ENCODE data around the gene FUT9. TPM values are rescaled to one million over a fixed set of nuclear protein-coding genes. Genes with fewer than 3 reads are reported as not detected.

The FUT9 gene
- total RNA-seq, 2 experiments from 2014 or later = not detected

DNA sequence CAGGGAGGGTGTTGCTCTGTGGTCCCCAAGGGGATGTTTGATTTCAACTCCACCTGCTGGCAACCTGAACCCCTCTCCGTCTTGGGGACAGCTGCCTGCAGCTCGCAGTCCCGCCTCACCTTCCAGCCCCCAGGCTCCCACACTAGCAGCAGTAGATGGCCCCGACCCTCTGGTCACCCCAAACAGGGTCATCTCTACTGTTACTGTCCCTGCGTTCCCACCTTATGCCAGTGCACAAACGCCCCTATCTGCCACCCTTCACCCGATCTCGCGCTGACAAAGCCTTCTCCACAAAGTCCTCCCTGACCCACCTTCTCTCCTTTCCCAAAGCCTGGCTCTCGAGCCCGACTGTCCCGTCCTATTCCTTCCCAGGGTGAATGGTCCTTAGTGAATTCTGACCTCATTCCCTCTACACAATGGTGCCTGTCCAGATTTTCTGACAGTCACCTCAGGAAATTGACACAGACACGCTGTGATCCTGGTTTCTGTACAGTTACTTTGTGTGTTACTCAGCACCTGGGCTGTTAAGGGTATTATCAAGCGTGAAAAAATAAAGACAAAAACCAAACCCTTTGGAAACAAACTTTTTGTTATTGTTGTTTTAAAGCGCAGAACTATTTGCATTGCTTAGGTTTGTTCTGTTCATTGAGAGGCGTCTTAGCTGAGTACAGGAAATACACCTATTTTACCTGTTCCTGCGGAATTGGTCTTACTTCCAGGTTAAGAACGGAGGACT is 728 bp downstream of the FUT9 start:
- no peaks in the 10 kb centered on the region for H3K9me3 Mint-ChIP-seq
- no peak for ATAC-seq (ENCODE audit: low read depth)
- peaks cover 31% of the 10 kb centered on the region for H3K27me3 Mint-ChIP-seq
- DNase-seq = no peak
- no peaks in the 10 kb centered on the region for H3K36me3 Mint-ChIP-seq
- no peak overlapping the region for H3K4me3 Mint-ChIP-seq
- H3K4me1 Mint-ChIP-seq = peaks cover 3% of the 10 kb centered on the region
- POLR2A ChIA-PET = no interaction called here
- H3K27ac Mint-ChIP-seq = no peak overlapping the region

DNA sequence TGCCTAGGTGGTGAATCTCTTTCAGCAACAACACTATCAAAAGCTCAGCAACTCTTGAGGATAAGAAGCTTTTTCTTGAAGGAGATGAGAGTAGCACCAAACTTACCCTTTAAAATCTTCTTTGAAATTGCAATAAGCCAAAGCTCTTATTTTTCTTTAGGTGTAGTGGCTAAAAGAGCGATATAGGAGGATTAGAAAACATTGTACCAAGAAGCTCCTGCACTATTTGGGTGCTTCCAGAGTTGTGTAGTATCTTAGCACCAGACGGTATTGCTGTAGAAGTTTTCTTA is 1.2 kb downstream of the FUT9 start:
- Mint-ChIP-seq H3K27ac (no peak overlapping the region), H3K36me3 (no peaks in the 10 kb centered on the region), H3K4me1 (peaks cover 3% of the 10 kb centered on the region), H3K4me3 (no peak overlapping the region), H3K27me3 (peaks cover 31% of the 10 kb centered on the region), H3K9me3 (no peaks in the 10 kb centered on the region)
- ATAC-seq (ENCODE audit: low read depth) (no peak), DNase-seq (no peak)
- POLR2A ChIA-PET = no interaction called here

DNA sequence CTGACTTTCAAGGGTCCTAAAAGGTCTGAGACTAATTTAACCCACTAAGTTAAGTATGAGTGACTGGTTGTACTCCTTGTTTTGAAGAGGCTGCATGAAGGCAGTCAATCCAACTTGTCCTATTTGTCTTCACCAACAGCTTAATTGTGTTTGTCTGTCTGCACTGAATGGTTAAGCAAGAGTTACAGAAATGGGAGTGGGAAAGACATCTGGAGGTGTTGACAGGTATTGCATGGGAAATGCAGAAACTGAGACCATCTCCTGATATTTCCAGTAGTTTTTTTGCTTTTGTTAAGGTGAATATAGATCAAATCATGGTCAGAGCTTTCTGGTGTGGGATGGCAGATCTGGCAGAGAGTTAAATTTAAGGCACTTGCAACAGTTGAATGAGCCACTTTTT is 6.5 kb downstream of the FUT9 start:
- POLR2A ChIA-PET = no interaction called here
- no peaks in the 10 kb centered on the region for H3K9me3 Mint-ChIP-seq
- H3K27me3 Mint-ChIP-seq = peaks cover 2% of the 10 kb centered on the region
- ATAC-seq (ENCODE audit: low read depth) (no peak), DNase-seq (no peak)
- H3K36me3 Mint-ChIP-seq = no peaks in the 10 kb centered on the region
- H3K27ac Mint-ChIP-seq = no peak overlapping the region
- no peak overlapping the region for H3K4me3 Mint-ChIP-seq
- H3K4me1 Mint-ChIP-seq = no peaks in the 10 kb centered on the region

DNA sequence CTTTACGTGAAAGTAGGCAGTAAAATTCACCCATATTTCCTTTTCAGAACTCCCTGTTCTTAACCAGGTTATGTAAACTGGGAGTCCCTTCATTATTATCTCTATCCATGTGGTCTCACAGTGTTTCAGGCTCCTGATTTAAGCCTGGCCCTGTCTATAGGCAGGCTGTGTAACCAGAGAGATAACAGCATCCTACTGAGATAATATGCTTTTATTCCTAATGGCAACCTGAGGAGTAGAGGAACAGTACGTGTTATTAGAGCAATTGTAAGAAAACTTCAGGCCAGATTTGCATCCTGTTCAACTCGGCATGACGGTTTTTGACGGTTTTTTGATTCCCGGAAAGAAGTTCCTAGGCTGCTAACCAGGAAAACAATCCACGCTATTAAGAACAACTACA is 16.9 kb downstream of the FUT9 start:
- H3K4me3 Mint-ChIP-seq = no peak overlapping the region

DNA sequence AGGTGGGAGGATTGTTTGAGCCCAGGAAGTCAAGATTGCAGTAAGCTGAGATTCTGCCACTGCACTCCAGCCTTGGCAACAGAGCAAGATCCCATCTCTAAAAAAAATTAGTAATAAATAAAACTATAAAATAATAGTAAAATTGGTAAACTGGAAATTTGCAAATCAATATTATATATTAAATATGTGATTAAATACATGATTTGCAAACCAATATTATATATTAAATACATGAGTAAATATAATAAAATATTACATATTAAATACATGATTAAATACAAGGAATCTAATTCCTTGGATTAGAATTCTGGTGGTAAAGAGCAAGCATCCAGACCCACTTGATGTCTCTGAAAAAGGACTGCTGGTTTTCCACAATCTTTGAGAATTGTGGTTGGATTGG is 35.8 kb downstream of the FUT9 start:
- Mint-ChIP-seq H3K4me3 (no peak overlapping the region), H3K9me3 (no peaks in the 10 kb centered on the region), H3K27ac (no peak overlapping the region), H3K4me1 (no peaks in the 10 kb centered on the region), H3K27me3 (no peaks in the 10 kb centered on the region), H3K36me3 (no peaks in the 10 kb centered on the region)
- POLR2A ChIA-PET = no interaction called here
- DNase-seq (no peak), ATAC-seq (ENCODE audit: low read depth) (no peak)

More for the DNA sequence above, 16.9 kb downstream of the FUT9 start:
- Mint-ChIP-seq H3K27me3 (no peaks in the 10 kb centered on the region), H3K27ac (no peak overlapping the region), H3K36me3 (no peaks in the 10 kb centered on the region), H3K9me3 (no peaks in the 10 kb centered on the region), H3K4me1 (no peaks in the 10 kb centered on the region)
- POLR2A ChIA-PET = no interaction called here
- ATAC-seq (ENCODE audit: low read depth) (no peak), DNase-seq (no peak)

DNA sequence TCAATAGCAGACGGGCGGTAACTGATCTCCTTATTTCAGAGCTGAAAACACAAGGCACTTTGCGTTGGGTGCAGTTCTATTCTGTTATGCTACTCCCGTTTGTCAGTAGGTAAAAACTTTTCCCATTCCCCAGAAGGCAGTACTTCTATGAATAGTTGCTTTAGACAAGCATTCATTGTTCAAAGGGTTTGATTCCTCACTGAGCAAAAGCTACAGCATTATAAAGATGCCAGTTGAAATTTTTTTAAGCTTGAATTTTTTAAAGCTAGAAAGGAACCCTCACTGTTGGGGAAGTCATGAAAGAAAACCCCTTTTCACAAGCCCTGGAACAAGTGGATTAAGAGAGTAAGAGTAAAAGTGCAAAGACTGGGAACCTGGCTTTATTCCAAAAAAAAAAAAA is 42.3 kb downstream of the FUT9 start:
- H3K4me1 Mint-ChIP-seq = no peaks in the 10 kb centered on the region

DNA sequence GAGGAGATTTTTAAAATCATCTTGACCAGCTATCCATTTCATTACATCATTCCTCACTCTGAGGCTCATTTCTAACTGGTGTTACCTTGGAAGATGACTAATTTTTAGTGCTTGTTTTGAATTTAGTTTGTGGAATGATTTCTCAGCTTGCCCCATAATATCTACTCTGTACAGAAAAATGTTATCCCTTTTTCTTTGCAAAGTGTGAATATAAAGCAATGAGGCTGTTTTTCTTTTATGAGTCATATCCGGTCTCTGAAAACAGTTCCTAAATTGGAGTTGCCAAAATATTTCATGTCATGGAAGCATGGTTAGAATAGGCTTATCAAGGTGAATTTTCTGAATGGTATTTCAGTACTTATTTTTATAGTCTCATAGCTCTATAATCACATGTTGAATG is 43.8 kb downstream of the FUT9 start:
- no peaks in the 10 kb centered on the region for H3K4me1 Mint-ChIP-seq
- POLR2A ChIA-PET = no interaction called here
- no peaks in the 10 kb centered on the region for H3K36me3 Mint-ChIP-seq
- H3K27ac Mint-ChIP-seq = no peak overlapping the region
- DNase-seq (no peak), ATAC-seq (ENCODE audit: low read depth) (no peak)
- no peak overlapping the region for H3K4me3 Mint-ChIP-seq
- H3K27me3 Mint-ChIP-seq = no peaks in the 10 kb centered on the region
- no peaks in the 10 kb centered on the region for H3K9me3 Mint-ChIP-seq

More for the DNA sequence above, 42.3 kb downstream of the FUT9 start:
- ATAC-seq (ENCODE audit: low read depth) = no peak
- no peak for DNase-seq
- Mint-ChIP-seq H3K27ac (no peak overlapping the region), H3K27me3 (no peaks in the 10 kb centered on the region), H3K9me3 (no peaks in the 10 kb centered on the region), H3K36me3 (no peaks in the 10 kb centered on the region), H3K4me3 (no peak overlapping the region)
- POLR2A ChIA-PET = no interaction called here

DNA sequence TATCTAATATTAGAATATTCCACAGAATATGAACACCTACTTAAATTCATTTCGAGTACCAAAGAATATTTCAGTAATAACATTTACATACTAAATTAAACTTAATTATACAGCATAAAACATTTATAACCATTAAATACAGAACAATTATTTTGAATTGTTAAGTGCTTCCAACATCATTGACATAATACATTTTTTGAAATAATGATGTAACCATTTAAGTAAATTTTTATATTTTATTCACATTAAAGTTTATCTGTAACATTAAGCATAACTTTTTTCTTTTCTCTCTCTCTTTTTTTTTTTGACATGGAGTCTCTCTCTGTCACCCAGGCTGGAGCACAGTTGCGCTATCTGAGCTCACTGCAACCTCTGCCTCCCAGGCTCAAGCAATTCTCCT is 44.5 kb downstream of the FUT9 start:
- POLR2A ChIA-PET = no interaction called here
- no peaks in the 10 kb centered on the region for H3K36me3 Mint-ChIP-seq
- no peaks in the 10 kb centered on the region for H3K27me3 Mint-ChIP-seq
- no peaks in the 10 kb centered on the region for H3K4me1 Mint-ChIP-seq
- H3K27ac Mint-ChIP-seq = no peak overlapping the region
- no peak overlapping the region for H3K4me3 Mint-ChIP-seq
- DNase-seq (no peak), ATAC-seq (ENCODE audit: low read depth) (no peak)
- no peaks in the 10 kb centered on the region for H3K9me3 Mint-ChIP-seq

DNA sequence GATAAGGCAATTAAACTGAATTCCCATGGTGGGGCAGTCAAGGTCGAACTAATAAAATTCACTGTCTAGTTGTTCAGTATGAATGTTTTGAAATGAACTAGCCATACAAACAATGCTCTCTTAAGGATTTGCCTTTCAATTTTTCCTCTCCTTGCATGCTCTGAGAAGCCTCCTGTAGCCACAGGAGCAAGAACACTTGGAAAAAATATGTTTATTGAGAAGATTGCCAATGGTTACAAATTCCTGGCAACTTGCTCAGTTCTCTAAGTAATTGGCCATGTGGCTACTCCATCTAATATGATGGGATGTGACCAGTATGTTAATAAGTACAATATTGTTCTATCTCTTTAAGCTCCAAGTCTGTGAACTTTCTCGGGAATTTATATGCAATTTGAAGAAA is 49.4 kb downstream of the FUT9 start:
- no peak for ATAC-seq (ENCODE audit: low read depth)
- DNase-seq = no peak
- H3K27me3 Mint-ChIP-seq = no peaks in the 10 kb centered on the region
- H3K36me3 Mint-ChIP-seq = no peaks in the 10 kb centered on the region
- no peak overlapping the region for H3K27ac Mint-ChIP-seq
- H3K4me1 Mint-ChIP-seq = no peaks in the 10 kb centered on the region
- H3K4me3 Mint-ChIP-seq = no peak overlapping the region
- POLR2A ChIA-PET = no interaction called here
- H3K9me3 Mint-ChIP-seq = no peaks in the 10 kb centered on the region

DNA sequence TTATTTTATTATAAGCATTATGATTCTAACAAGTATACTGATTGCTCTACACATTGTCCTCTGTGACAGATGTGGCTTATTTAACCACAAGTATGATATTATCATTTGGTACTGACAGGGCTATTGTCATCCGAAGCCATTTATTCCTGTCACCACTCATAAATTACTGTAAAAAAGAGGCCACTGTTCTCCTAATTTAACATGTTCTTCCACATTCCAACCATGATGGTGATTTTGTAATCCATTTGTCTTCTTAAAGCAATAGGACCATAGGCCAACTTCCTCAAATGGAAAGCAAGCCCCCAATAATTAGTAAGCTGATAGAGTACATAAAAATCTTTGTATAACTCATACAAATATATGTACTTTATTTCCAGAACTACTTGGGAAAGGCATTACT is 50.6 kb downstream of the FUT9 start:
- no peak overlapping the region for H3K4me3 Mint-ChIP-seq
- ATAC-seq (ENCODE audit: low read depth) = no peak
- H3K4me1 Mint-ChIP-seq = no peaks in the 10 kb centered on the region
- no peaks in the 10 kb centered on the region for H3K27me3 Mint-ChIP-seq
- no peak overlapping the region for H3K27ac Mint-ChIP-seq
- POLR2A ChIA-PET = no interaction called here
- DNase-seq = no peak
- H3K9me3 Mint-ChIP-seq = no peaks in the 10 kb centered on the region
- H3K36me3 Mint-ChIP-seq = no peaks in the 10 kb centered on the region

DNA sequence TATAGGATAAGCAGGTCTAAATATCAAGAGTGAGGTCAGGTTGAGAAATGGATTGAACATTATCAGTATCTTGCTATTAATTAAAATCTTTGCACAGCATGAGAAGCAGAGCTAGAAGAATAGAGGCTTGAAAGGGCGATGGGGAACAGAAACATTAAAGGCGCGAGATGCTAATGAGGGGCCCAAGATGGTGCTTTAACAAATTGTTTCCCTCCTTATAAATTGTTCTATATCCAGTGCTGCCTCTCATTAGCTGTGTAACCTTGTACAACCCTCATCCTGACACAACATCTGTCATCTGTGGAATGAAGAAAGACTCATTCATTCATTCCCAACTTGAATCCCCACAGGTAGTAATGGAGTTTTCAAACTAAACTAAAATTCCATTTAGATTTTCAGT is 57.8 kb downstream of the FUT9 start:
- Mint-ChIP-seq H3K27ac (no peak overlapping the region), H3K27me3 (no peaks in the 10 kb centered on the region), H3K36me3 (no peaks in the 10 kb centered on the region), H3K4me3 (no peak overlapping the region), H3K9me3 (no peaks in the 10 kb centered on the region), H3K4me1 (no peaks in the 10 kb centered on the region)
- DNase-seq (no peak), ATAC-seq (ENCODE audit: low read depth) (no peak)
- POLR2A ChIA-PET = no interaction called here

DNA sequence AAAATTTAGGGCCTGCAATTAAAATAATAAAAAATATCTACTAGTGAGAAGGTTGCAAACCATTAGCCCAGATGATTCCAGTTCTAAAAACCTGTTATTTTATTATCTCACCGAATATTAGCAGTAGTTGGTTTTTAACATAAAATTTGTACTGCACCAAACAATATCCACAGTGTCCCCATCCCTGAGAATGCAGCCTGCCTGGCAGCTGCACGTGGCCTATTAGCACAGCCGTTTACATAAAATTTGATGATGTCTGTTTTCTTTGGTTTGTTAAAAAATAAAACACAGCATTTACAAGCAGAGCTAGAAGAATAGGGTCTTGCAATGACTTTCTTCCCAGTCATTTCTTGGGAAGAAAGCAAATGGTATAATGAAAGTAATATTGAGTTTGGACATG is 58.2 kb downstream of the FUT9 start:
- H3K9me3 Mint-ChIP-seq = no peaks in the 10 kb centered on the region
- POLR2A ChIA-PET = no interaction called here
- H3K27me3 Mint-ChIP-seq = no peaks in the 10 kb centered on the region
- H3K27ac Mint-ChIP-seq = no peak overlapping the region
- ATAC-seq (ENCODE audit: low read depth) = no peak
- H3K4me1 Mint-ChIP-seq = no peaks in the 10 kb centered on the region
- H3K36me3 Mint-ChIP-seq = no peaks in the 10 kb centered on the region
- DNase-seq = no peak
- H3K4me3 Mint-ChIP-seq = no peak overlapping the region

DNA sequence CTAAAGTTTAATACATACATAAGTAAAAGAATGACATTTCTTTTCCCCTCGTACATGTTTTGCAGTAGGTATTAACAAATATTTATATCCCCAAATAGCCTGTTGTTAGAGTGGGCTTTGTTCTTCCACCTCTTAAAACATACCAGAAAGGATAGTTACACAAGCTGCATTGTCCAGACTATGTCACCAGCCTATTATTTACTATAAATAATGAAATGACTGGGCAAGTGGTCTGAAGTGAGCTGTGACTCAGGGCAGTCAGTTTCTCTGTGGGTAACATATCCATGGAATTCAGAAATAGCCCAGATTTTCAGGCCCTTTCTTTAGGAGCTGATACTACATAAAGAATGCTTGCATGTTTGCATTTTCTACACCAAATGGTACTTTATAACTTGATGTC is 60.1 kb downstream of the FUT9 start:
- no peak overlapping the region for H3K4me3 Mint-ChIP-seq
- POLR2A ChIA-PET = no interaction called here
- no peaks in the 10 kb centered on the region for H3K36me3 Mint-ChIP-seq
- DNase-seq = no peak
- no peaks in the 10 kb centered on the region for H3K4me1 Mint-ChIP-seq
- no peaks in the 10 kb centered on the region for H3K9me3 Mint-ChIP-seq
- H3K27ac Mint-ChIP-seq = no peak overlapping the region
- no peaks in the 10 kb centered on the region for H3K27me3 Mint-ChIP-seq
- no peak for ATAC-seq (ENCODE audit: low read depth)

DNA sequence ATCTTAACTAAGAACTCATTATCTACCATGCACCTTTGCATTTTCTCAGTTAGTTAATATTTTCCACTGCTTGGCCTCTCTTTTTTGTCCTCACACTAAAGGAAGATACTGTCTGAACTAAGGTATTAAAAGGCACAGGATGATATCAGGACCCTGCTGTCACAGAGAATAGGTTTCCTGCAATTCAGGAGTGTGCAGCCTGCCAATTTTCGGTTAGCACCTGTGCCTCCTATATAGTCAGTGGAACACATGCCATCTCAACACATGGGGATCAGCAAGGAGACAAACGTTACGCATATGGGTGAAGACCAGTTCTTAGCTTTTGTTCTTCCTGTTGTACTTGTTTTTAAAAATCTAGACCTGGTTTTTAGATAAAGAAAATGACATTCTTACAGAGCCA is 71.0 kb downstream of the FUT9 start:
- Mint-ChIP-seq H3K4me3 (no peak overlapping the region), H3K27me3 (no peaks in the 10 kb centered on the region), H3K27ac (no peak overlapping the region), H3K36me3 (no peaks in the 10 kb centered on the region), H3K9me3 (peaks cover 1% of the 10 kb centered on the region), H3K4me1 (no peaks in the 10 kb centered on the region)
- POLR2A ChIA-PET = no interaction called here
- DNase-seq (no peak), ATAC-seq (ENCODE audit: low read depth) (no peak)

DNA sequence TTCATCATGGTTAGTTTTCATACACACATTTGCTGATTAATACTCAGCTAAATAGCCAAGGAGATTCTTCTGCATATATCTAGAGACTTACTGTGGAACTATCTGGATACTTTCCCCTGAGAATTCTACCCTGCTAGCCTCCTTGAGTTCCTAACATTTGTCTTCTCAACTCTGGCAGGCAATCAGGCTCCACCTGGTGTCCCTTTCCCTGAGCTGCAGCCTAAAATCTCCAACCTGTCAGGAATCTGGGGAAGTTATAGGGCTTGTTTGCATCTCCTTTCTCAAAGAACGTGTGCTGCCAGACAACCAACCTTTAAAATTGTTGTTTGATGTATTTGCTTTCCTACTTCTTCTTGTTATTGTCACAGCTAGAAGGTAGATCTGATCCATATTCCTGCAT is 73.4 kb downstream of the FUT9 start:
- H3K4me1 Mint-ChIP-seq = no peaks in the 10 kb centered on the region
- H3K27ac Mint-ChIP-seq = no peak overlapping the region
- H3K27me3 Mint-ChIP-seq = no peaks in the 10 kb centered on the region
- peaks cover 1% of the 10 kb centered on the region for H3K9me3 Mint-ChIP-seq
- POLR2A ChIA-PET = no interaction called here
- no peak overlapping the region for H3K4me3 Mint-ChIP-seq
- ATAC-seq (ENCODE audit: low read depth) (no peak), DNase-seq (no peak)
- no peaks in the 10 kb centered on the region for H3K36me3 Mint-ChIP-seq

All from activated naive CD8-positive, alpha-beta T cell treated with anti-CD3 and anti-CD28 coated beads, Interleukin-2, amount 10 ng/mL, durations not matched to agents 7 days and 5 days (primary cell).